WI38 (cell line): ENCODE results near the gene DSE.

Experiments used
- H3K4me3 ChIP-seq: 2 replicates; pipeline ENCODE4 v1.5.1; 2011; ENCODE audit warnings: low read depth, mild to moderate bottlenecking, control low read depth, low read length
- TF ChIP-seq, protein P1 (sequence below): IDR thresholded peaks from 2 replicates; pipeline ENCODE4 v1.5.1; 2012; ENCODE audit warnings: low read depth, mild to moderate bottlenecking, control low read depth, low read length

DSE gene

DNA sequence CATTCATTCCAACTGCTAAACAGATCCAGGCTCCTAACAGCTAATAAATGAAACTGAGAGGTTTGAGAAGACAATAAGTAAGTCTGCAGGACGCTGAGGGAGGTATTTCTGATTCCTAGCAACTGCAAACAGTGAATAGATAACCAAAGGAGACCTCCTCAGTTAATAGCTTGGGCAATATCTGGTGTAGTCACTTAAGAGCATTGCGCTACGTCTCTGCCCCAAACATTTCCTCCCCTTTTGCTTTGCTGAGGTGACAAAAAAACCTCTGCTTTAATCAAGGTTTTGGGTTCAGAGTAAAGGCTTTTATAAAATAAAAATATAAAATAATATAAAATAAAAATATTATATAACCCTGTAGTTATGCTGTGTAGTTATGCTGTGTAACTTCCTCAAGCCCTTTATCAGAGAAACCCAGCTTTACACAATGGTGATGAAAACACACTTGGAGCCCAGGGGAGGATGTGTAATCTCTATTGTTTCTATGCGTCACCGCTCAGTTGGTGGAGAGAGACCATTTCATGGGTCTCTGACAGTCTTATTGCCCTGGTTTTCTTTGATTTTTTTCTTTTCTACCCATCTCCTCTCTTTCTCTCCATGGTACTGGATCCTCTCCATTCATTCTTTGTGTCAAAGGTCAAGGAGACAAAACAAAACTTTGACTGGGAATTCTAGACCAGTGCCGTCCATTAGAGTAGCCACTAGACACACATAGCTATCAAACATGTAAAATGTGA is 121.8 kb downstream of the DSE start:
- TF ChIP-seq, protein P1, sequence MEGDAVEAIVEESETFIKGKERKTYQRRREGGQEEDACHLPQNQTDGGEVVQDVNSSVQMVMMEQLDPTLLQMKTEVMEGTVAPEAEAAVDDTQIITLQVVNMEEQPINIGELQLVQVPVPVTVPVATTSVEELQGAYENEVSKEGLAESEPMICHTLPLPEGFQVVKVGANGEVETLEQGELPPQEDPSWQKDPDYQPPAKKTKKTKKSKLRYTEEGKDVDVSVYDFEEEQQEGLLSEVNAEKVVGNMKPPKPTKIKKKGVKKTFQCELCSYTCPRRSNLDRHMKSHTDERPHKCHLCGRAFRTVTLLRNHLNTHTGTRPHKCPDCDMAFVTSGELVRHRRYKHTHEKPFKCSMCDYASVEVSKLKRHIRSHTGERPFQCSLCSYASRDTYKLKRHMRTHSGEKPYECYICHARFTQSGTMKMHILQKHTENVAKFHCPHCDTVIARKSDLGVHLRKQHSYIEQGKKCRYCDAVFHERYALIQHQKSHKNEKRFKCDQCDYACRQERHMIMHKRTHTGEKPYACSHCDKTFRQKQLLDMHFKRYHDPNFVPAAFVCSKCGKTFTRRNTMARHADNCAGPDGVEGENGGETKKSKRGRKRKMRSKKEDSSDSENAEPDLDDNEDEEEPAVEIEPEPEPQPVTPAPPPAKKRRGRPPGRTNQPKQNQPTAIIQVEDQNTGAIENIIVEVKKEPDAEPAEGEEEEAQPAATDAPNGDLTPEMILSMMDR, result no peak
- no peak overlapping the region for H3K4me3 ChIP-seq
